OCI-LY1 (cell line): Measurements from ENCODE around the gene GALNT8.

Experiments
- H2AFZ ChIP-seq: fragments of 200-600 bp; sonication (generic), shearing (Covaris generic); 2 replicates; pipeline ENCODE4 v1.6.0; 2014; ENCODE audit warnings: antibody characterized with exemption, mild to moderate bottlenecking, low read length
- H3F3A ChIP-seq: fragments of 200-600 bp; sonication (generic), shearing (Covaris generic); 2 replicates; pipeline ENCODE4 v1.6.0; 2014; ENCODE audit warnings: mild to moderate bottlenecking, antibody characterized with exemption, low read length, moderate library complexity; ENCODE audit not compliant: insufficient read depth
- H3K27ac ChIP-seq: fragments of 200-600 bp; sonication (generic); 2 replicates; pipeline ENCODE4 v1.5.1; 2014; ENCODE audit warnings: low read length, mixed run types, mild to moderate bottlenecking, low read depth; ENCODE audit not compliant: poor library complexity, severe bottlenecking
- H3K27me3 ChIP-seq: fragments of 200-600 bp; sonication (generic); 2 replicates; pipeline ENCODE4 v1.6.0; 2014; ENCODE audit warnings: antibody characterized with exemption, mild to moderate bottlenecking, low read length, moderate library complexity; ENCODE audit not compliant: insufficient read depth
- H3K36me3 ChIP-seq: fragments of 200-600 bp; sonication (generic); 2 replicates; pipeline ENCODE4 v1.6.1; 2014; ENCODE audit warnings: mild to moderate bottlenecking, antibody characterized with exemption, low read length, moderate library complexity, mixed read lengths; ENCODE audit not compliant: insufficient read depth
- H3K4me1 ChIP-seq: fragments of 200-600 bp; sonication (generic); 2 replicates; pipeline ENCODE4 v1.5.1; 2014; ENCODE audit warnings: mild to moderate bottlenecking, low read length, moderate library complexity; ENCODE audit not compliant: insufficient read depth, severe bottlenecking
- H3K4me2 ChIP-seq: fragments of 200-600 bp; sonication (generic), shearing (Covaris generic); 2 replicates; pipeline ENCODE4 v1.6.1; 2014; ENCODE audit warnings: low read length
- H3K4me3 ChIP-seq: fragments of 200-600 bp; sonication (generic); 2 replicates; pipeline ENCODE4 v1.5.1; 2014; ENCODE audit warnings: low read length, low read depth, mild to moderate bottlenecking, mixed read lengths; ENCODE audit not compliant: poor library complexity, severe bottlenecking
- H3K79me2 ChIP-seq: fragments of 200-600 bp; shearing (Covaris generic); 2 replicates; pipeline ENCODE4 v1.6.1; 2016; ENCODE audit warnings: mixed run types, low read length, mixed read lengths; ENCODE audit not compliant: insufficient read depth
- H3K9ac ChIP-seq: fragments of 200-600 bp; sonication (generic), shearing (Covaris generic); 2 replicates; pipeline ENCODE4 v1.6.1; 2014; ENCODE audit warnings: mild to moderate bottlenecking, low read length, mixed read lengths
- H3K9me2 ChIP-seq: fragments of 200-600 bp; sonication (generic), shearing (Covaris generic); 2 replicates; pipeline ENCODE4 v1.6.1; 2014; ENCODE audit warnings: low read depth, mild to moderate bottlenecking, low read length, mixed read lengths
- H3K9me3 ChIP-seq: fragments of 200-600 bp; shearing (Covaris generic); 2 replicates; pipeline ENCODE4 v1.6.1; 2014; ENCODE audit warnings: low read length, mixed read lengths
- H4K20me1 ChIP-seq: fragments of 200-600 bp; sonication (generic), shearing (Covaris generic); 2 replicates; pipeline ENCODE4 v1.6.0; 2016; ENCODE audit warnings: mild to moderate bottlenecking, low read length; ENCODE audit not compliant: insufficient read depth
- EZH2 ChIP-seq: fragments of 200-600 bp; sonication (generic), shearing (Covaris generic); IDR thresholded peaks from 2 replicates; pipeline ENCODE4 v1.8.0; 2017; ENCODE audit warnings: borderline replicate concordance, mixed run types, mild to moderate bottlenecking, antibody characterized with exemption, low read length, moderate library complexity, mixed read lengths
- TF ChIP-seq, protein P1 (sequence below): fragments of 200-600 bp; sonication (generic), shearing (Covaris generic); IDR thresholded peaks from 2 replicates; pipeline ENCODE4 v1.5.1; 2017; ENCODE audit warnings: mild to moderate bottlenecking, antibody characterized with exemption, low read length, moderate library complexity, mixed read lengths

GALNT8 gene

DNA sequence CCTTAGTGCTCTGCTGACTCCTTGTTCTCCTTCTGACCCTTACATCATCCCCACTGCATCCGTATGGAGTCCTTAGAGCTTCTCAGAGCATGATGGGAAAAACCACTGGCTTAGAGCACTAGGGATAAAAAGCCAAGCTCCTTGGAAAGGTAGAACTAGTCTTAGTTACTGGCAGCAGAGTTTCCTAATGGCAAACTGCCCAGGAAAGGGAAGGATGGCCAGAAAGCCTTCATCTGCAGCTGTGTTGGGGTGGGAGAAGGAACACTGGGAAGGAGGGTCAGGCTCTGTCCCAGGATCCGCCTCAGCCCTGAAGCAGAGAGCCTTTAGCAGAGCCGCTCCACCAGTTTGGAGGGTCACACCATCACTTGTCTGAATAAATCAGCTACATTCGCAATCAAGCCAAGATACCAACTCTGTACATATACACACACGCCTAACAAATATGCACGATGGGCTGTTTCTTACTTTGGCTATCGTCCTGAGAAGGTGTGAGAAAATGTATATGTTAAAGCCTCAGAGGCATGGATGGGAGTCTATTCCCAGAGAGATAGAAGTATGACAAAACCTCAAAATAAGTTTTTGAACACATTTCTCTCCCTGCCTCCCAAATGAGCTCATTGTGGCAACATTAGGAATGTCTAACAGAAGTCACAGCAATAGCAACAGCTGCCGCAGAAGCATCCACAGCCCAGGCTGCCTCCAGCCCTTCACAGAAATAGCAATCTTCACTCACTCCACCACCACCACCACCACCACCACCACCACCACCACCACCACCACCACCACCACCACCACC is 18.6 kb upstream of the GALNT8 start:
- Histone ChIP-seq H3K4me3 (no peak overlapping the region), H4K20me1 (no peaks in the 10 kb centered on the region), H3K4me2 (no peak overlapping the region), H3K9me3 (no peaks in the 10 kb centered on the region), H3K36me3 (no peaks in the 10 kb centered on the region), H3K4me1 (no peaks in the 10 kb centered on the region), H2AFZ (no peak overlapping the region), H3K9me2 (no peaks in the 10 kb centered on the region), H3F3A (no peaks in the 10 kb centered on the region), H3K9ac (no peak overlapping the region), H3K27me3 (no peaks in the 10 kb centered on the region), H3K79me2 (no peaks in the 10 kb centered on the region), H3K27ac (no peak overlapping the region)
- TF ChIP-seq, protein P1, sequence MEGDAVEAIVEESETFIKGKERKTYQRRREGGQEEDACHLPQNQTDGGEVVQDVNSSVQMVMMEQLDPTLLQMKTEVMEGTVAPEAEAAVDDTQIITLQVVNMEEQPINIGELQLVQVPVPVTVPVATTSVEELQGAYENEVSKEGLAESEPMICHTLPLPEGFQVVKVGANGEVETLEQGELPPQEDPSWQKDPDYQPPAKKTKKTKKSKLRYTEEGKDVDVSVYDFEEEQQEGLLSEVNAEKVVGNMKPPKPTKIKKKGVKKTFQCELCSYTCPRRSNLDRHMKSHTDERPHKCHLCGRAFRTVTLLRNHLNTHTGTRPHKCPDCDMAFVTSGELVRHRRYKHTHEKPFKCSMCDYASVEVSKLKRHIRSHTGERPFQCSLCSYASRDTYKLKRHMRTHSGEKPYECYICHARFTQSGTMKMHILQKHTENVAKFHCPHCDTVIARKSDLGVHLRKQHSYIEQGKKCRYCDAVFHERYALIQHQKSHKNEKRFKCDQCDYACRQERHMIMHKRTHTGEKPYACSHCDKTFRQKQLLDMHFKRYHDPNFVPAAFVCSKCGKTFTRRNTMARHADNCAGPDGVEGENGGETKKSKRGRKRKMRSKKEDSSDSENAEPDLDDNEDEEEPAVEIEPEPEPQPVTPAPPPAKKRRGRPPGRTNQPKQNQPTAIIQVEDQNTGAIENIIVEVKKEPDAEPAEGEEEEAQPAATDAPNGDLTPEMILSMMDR: no peak
- TF ChIP-seq EZH2: no peak

DNA sequence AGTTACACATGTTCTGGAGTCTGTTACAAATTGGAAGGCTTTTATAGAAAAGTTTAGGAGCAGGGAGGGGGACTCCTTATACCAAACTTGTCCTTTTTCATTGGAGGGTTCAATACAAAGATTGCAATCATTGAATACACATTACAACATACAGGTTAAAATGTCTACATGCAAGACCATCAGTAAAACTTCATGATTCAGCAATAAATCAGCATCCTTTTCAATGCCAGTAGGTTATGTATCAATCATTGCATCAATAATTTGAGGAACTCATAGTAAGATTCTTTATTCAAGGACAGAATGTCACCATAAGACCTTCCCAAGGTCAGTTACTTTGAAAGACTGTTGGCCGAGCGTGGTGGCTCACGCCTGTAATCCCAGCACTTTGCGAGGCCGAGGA is 16.5 kb upstream of the GALNT8 start:
- Histone ChIP-seq H3K36me3 (no peaks in the 10 kb centered on the region), H3F3A (no peaks in the 10 kb centered on the region), H2AFZ (no peak overlapping the region), H4K20me1 (no peaks in the 10 kb centered on the region), H3K4me3 (no peak overlapping the region), H3K9me2 (no peaks in the 10 kb centered on the region), H3K27ac (no peak overlapping the region), H3K27me3 (no peaks in the 10 kb centered on the region), H3K9me3 (no peaks in the 10 kb centered on the region), H3K4me1 (no peaks in the 10 kb centered on the region), H3K9ac (no peak overlapping the region), H3K79me2 (no peaks in the 10 kb centered on the region), H3K4me2 (no peak overlapping the region)
- TF ChIP-seq, protein P1: no peak
- TF ChIP-seq EZH2: no peak

DNA sequence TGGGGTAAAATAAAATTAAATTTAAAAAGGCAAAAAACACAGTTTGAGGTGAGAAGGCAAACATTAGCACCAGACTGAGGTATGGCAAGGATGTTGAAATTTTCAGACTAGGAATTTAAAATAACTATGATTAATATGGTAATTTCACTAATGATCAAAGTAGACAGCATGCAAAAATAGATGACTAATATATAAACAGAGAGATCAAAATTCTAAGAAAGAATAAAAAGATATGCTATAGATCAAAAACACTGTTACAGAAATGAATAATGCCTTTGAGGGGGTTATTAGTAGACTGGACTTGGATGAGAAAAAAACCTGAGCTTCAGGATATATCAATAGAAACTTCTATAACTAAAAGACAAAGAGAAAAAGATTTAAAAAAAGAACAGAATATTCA is 14.4 kb upstream of the GALNT8 start:
- H3K9me3 ChIP-seq: no peaks in the 10 kb centered on the region
- H3K4me3 ChIP-seq: no peak overlapping the region
- H3K79me2 ChIP-seq: no peaks in the 10 kb centered on the region
- no peaks in the 10 kb centered on the region for H3F3A ChIP-seq
- H3K27ac ChIP-seq: no peak overlapping the region
- H3K9ac ChIP-seq: no peak overlapping the region
- no peaks in the 10 kb centered on the region for H3K9me2 ChIP-seq
- no peaks in the 10 kb centered on the region for H3K27me3 ChIP-seq
- H3K4me1 ChIP-seq: no peaks in the 10 kb centered on the region
- H2AFZ ChIP-seq: no peak overlapping the region
- H3K4me2 ChIP-seq: no peak overlapping the region
- TF ChIP-seq, protein P1: no peak
- no peak for TF ChIP-seq EZH2
- no peaks in the 10 kb centered on the region for H4K20me1 ChIP-seq
- H3K36me3 ChIP-seq: no peaks in the 10 kb centered on the region
